ENCODE results near the gene SHISA9. TPM values are rescaled to one million over a fixed set of nuclear protein-coding genes. Genes with fewer than 3 reads are reported as not detected.

SHISA9 gene
- total RNA-seq, 3 donors from 2014 or later (not counting 1 experiment from before 2014, with no cell fraction given): 0.05 TPM; not detected in 2

- Mint-ChIP-seq H3K9me3 (no peaks in the 10 kb centered on the region), H3K4me3 (no peak overlapping the region), H3K27me3 (ENCODE audit: low read depth in 2 of 2) (no peaks in the 10 kb centered on the region), H3K27ac (no peak overlapping the region), H3K4me1 (no peaks in the 10 kb centered on the region), H3K36me3 (no peaks in the 10 kb centered on the region)
- Histone ChIP-seq H3K27me3 (ENCODE audit: control insufficient read depth, insufficient read depth, low read length) (no peaks in the 10 kb centered on the region), H3K36me3 (ENCODE audit: control insufficient read depth, insufficient read depth, low read length) (no peaks in the 10 kb centered on the region), H3K9me3 (ENCODE audit: control insufficient read depth, insufficient read depth, low read length) (no peaks in the 10 kb centered on the region), H3K4me3 (ENCODE audit: low read length) (no peak overlapping the region), H3K27ac (ENCODE audit: low read length) (no peak overlapping the region), H3K4me1 (ENCODE audit: control insufficient read depth, insufficient read depth, low read length) (no peaks in the 10 kb centered on the region)
- no peak for TF ChIP-seq CTCF (IDR thresholded peaks at IDR 0.05)
- WGBS (ENCODE audit: insufficient coverage): 31% methylated on average over 5 of the region's 5 CpGs
- DNase-seq: no peak
- no peak for ATAC-seq
- intact Hi-C loops (cut with micrococcal nuclease): no loop called here
Observed at GRCh38 chr16:13186813-13187212, 285.4 kb downstream of the SHISA9 start.

- Mint-ChIP-seq H3K9me3 (peaks cover 0 to 3% of the 10 kb centered on the region in 2 donors), H3K27ac (no peak overlapping the region), H3K4me1 (no peaks in the 10 kb centered on the region), H3K4me3 (no peak overlapping the region), H3K36me3 (no peaks in the 10 kb centered on the region), H3K27me3 (ENCODE audit: low read depth in 2 of 2) (no peaks in the 10 kb centered on the region)
- H3K27ac ChIP-seq (ENCODE audit: low read length): no peak overlapping the region
- no peaks in the 10 kb centered on the region for H3K4me1 ChIP-seq (ENCODE audit: control insufficient read depth, insufficient read depth, low read length)
- H3K27me3 ChIP-seq (ENCODE audit: control insufficient read depth, insufficient read depth, low read length): no peaks in the 10 kb centered on the region
- no peak for ATAC-seq
- H3K4me3 ChIP-seq (ENCODE audit: low read length): no peak overlapping the region
- H3K9me3 ChIP-seq (ENCODE audit: control insufficient read depth, insufficient read depth, low read length): no peaks in the 10 kb centered on the region
- intact Hi-C loops (cut with micrococcal nuclease): no loop called here
- DNase-seq: no peak
- WGBS (ENCODE audit: insufficient coverage): 81% methylated on average over 7 of the region's 7 CpGs
- no peaks in the 10 kb centered on the region for H3K36me3 ChIP-seq (ENCODE audit: control insufficient read depth, insufficient read depth, low read length)
- TF ChIP-seq CTCF (IDR thresholded peaks at IDR 0.05): no peak
Observed at GRCh38 chr16:13189250-13189649, 287.9 kb downstream of the SHISA9 start.

GRCh38 chr16:13193721-13194120 lies 292.3 kb downstream of the SHISA9 start:
- H3K27ac Mint-ChIP-seq: no peak overlapping the region
- DNase-seq (no peak), ATAC-seq (no peak)
- H3K27me3 ChIP-seq (ENCODE audit: control insufficient read depth, insufficient read depth, low read length): no peaks in the 10 kb centered on the region
- H3K27ac ChIP-seq (ENCODE audit: low read length): no peak overlapping the region
- TF ChIP-seq CTCF (IDR thresholded peaks at IDR 0.05): no peak
- WGBS (ENCODE audit: insufficient coverage): 83% methylated on average over 1 of the region's 1 CpG
- no peaks in the 10 kb centered on the region for H3K36me3 ChIP-seq (ENCODE audit: control insufficient read depth, insufficient read depth, low read length)
- H3K36me3 Mint-ChIP-seq: no peaks in the 10 kb centered on the region
- H3K4me3 ChIP-seq (ENCODE audit: low read length): no peak overlapping the region
- no peak overlapping the region for H3K4me3 Mint-ChIP-seq
- H3K4me1 ChIP-seq (ENCODE audit: control insufficient read depth, insufficient read depth, low read length): no peaks in the 10 kb centered on the region
- peaks cover 0 to 3% of the 10 kb centered on the region in 2 donors for H3K9me3 Mint-ChIP-seq
- no peaks in the 10 kb centered on the region for H3K27me3 Mint-ChIP-seq (ENCODE audit: low read depth in 2 of 2)
- intact Hi-C loops (cut with micrococcal nuclease): no loop called here
- H3K9me3 ChIP-seq (ENCODE audit: control insufficient read depth, insufficient read depth, low read length): no peaks in the 10 kb centered on the region
- no peaks in the 10 kb centered on the region for H3K4me1 Mint-ChIP-seq

- Mint-ChIP-seq H3K4me1 (no peaks in the 10 kb centered on the region), H3K27ac (no peak overlapping the region), H3K9me3 (peaks cover 0 to 3% of the 10 kb centered on the region in 2 donors), H3K4me3 (no peak overlapping the region), H3K27me3 (ENCODE audit: low read depth in 2 of 2) (no peaks in the 10 kb centered on the region), H3K36me3 (no peaks in the 10 kb centered on the region)
- intact Hi-C loops (cut with micrococcal nuclease): no loop called here
- H3K4me1 ChIP-seq (ENCODE audit: control insufficient read depth, insufficient read depth, low read length): no peaks in the 10 kb centered on the region
- DNase-seq (no peak), ATAC-seq (no peak)
- no peak for TF ChIP-seq CTCF (IDR thresholded peaks at IDR 0.05)
- 47% methylated on average over 1 of the region's 2 CpGs for WGBS (ENCODE audit: insufficient coverage)
- H3K27ac ChIP-seq (ENCODE audit: low read length): no peak overlapping the region
- H3K9me3 ChIP-seq (ENCODE audit: control insufficient read depth, insufficient read depth, low read length): no peaks in the 10 kb centered on the region
- H3K27me3 ChIP-seq (ENCODE audit: control insufficient read depth, insufficient read depth, low read length): no peaks in the 10 kb centered on the region
- H3K36me3 ChIP-seq (ENCODE audit: control insufficient read depth, insufficient read depth, low read length): no peaks in the 10 kb centered on the region
- no peak overlapping the region for H3K4me3 ChIP-seq (ENCODE audit: low read length)
Observed at GRCh38 chr16:13194766-13195165, 293.4 kb downstream of the SHISA9 start.
